ENCODE results near the gene TEX53. TPM values are rescaled to one million over a fixed set of nuclear protein-coding genes. Genes with fewer than 3 reads are reported as not detected.

Gene TEX53
- not detected in 2 replicates for total RNA-seq

GRCh38 chr9:114657705-114658104, at the start of gene TEX53:
TEX53 (minus strand) TSS chr9:114657805; CDS start chr9:114657774, 31 bp downstream.
- DNase-seq (ENCODE audit: low read depth in 2 of 2): no peak

- no peak for DNase-seq (ENCODE audit: low read depth in 2 of 2)
These were observed 49.1 kb upstream of the TEX53 start for GRCh38 chr9:114706711-114707110.

GRCh38 chr9:114701988-114702387, 44.4 kb upstream of the TEX53 start:
- no peak for DNase-seq (ENCODE audit: low read depth in 2 of 2)

- no peak for DNase-seq (ENCODE audit: low read depth in 2 of 2)
These were observed 40.3 kb upstream of the TEX53 start for GRCh38 chr9:114697951-114698351.

GRCh38 chr9:114696814-114697544, 39.4 kb upstream of the TEX53 start:
- DNase-seq (ENCODE audit: low read depth in 2 of 2): no peak

- DNase-seq (ENCODE audit: low read depth in 2 of 2): no peak
These were observed 38.3 kb upstream of the TEX53 start for GRCh38 chr9:114695948-114696347.

GRCh38 chr9:114694719-114695269, 37.2 kb upstream of the TEX53 start:
- DNase-seq (ENCODE audit: low read depth in 2 of 2): no peak

GRCh38 chr9:114694146-114694545, 36.5 kb upstream of the TEX53 start:
- peak in 1 of 2 donors; percentile 29 for DNase-seq (ENCODE audit: low read depth in 2 of 2)

GRCh38 chr9:114693248-114693855, 35.7 kb upstream of the TEX53 start:
- no peak for DNase-seq (ENCODE audit: low read depth in 2 of 2)

GRCh38 chr9:114691956-114692295, 34.3 kb upstream of the TEX53 start:
- DNase-seq (ENCODE audit: low read depth in 2 of 2): no peak

- peak in 1 of 2 donors; percentile 37 for DNase-seq (ENCODE audit: low read depth in 2 of 2)
These were observed 33.7 kb upstream of the TEX53 start for GRCh38 chr9:114691046-114691955.

GRCh38 chr9:114690308-114690707, 32.7 kb upstream of the TEX53 start:
- DNase-seq (ENCODE audit: low read depth in 2 of 2): no peak

GRCh38 chr9:114689813-114690212, 32.2 kb upstream of the TEX53 start:
- DNase-seq (ENCODE audit: low read depth in 2 of 2): no peak

- DNase-seq (ENCODE audit: low read depth in 2 of 2): no peak
These were observed 31.5 kb upstream of the TEX53 start for GRCh38 chr9:114688909-114689610.

GRCh38 chr9:114688379-114688778, 30.8 kb upstream of the TEX53 start:
- no peak for DNase-seq (ENCODE audit: low read depth in 2 of 2)

GRCh38 chr9:114687034-114687433, 29.4 kb upstream of the TEX53 start:
- DNase-seq (ENCODE audit: low read depth in 2 of 2): no peak

GRCh38 chr9:114685951-114686350, 28.3 kb upstream of the TEX53 start:
- no peak for DNase-seq (ENCODE audit: low read depth in 2 of 2)

- DNase-seq (ENCODE audit: low read depth in 2 of 2): no peak
These were observed 26.4 kb upstream of the TEX53 start for GRCh38 chr9:114684036-114684435.

- DNase-seq (ENCODE audit: low read depth in 2 of 2): no peak
These were observed 25.2 kb upstream of the TEX53 start for GRCh38 chr9:114682846-114683245.

GRCh38 chr9:114681594-114682332, 24.2 kb upstream of the TEX53 start, which contains the start of gene TEX48:
TEX48 (minus strand) TSS chr9:114682192; CDS start chr9:114671723, 10,469 bp downstream.
- peak; percentile 72 to 86 for DNase-seq (ENCODE audit: low read depth in 2 of 2)
